Hematopoietic multipotent progenitor cell treated with erythropoietin and hydrocortisone succinate and interleukin-3 and kit ligand, for 8 days (in vitro differentiated cells): ENCODE data around the gene DOK6.
A peak's percentile ranks its signal among the peaks of the same experiment; 100 is the strongest.
"Not testable (repeated sequence)": the region's sequence is repeated elsewhere in the genome, so short reads cannot be mapped to it uniquely, and the experiment has no call there.

ENCODE experiments used
- DNase-seq: peaks from one replicate; pipeline ENCODE4 v3.0.0-alpha.2; 2015

Gene DOK6

GRCh38 chr18:69830189-69830588 lies 429.5 kb downstream of the DOK6 start:
- DNase-seq: peak; percentile 35

- DNase-seq: not testable (repeated sequence)
These were observed 434.3 kb downstream of the DOK6 start for GRCh38 chr18:69834980-69835379.

GRCh38 chr18:69838003-69838402 lies 437.3 kb downstream of the DOK6 start:
- no peak for DNase-seq

GRCh38 chr18:69838620-69839411 lies 438.1 kb downstream of the DOK6 start:
- peak; percentile 59 for DNase-seq

GRCh38 chr18:69839497-69839896 lies 438.8 kb downstream of the DOK6 start:
- DNase-seq: no peak

GRCh38 chr18:69840001-69840400 lies 439.3 kb downstream of the DOK6 start:
- DNase-seq: no peak

GRCh38 chr18:69840445-69840844 lies 439.8 kb downstream of the DOK6 start:
- no peak for DNase-seq

GRCh38 chr18:69841117-69841516 lies 440.4 kb downstream of the DOK6 start:
- DNase-seq: no peak

- no peak for DNase-seq
These were observed 442.3 kb downstream of the DOK6 start for GRCh38 chr18:69843015-69843414.

GRCh38 chr18:69844656-69845055 lies 444.0 kb downstream of the DOK6 start:
- DNase-seq: no peak

- no peak for DNase-seq
These were observed 445.2 kb downstream of the DOK6 start for GRCh38 chr18:69845593-69846506.

GRCh38 chr18:69853051-69853450 lies 452.4 kb downstream of the DOK6 start:
- no peak for DNase-seq

- DNase-seq: no peak
These were observed 453.8 kb downstream of the DOK6 start for GRCh38 chr18:69854455-69854854.

- DNase-seq: no peak
These were observed 458.2 kb downstream of the DOK6 start for GRCh38 chr18:69858897-69859296.

GRCh38 chr18:69864802-69865201 lies 464.1 kb downstream of the DOK6 start:
- DNase-seq: not testable (repeated sequence)

GRCh38 chr18:69865776-69866175 lies 465.1 kb downstream of the DOK6 start:
- no peak for DNase-seq

GRCh38 chr18:69866212-69866611 lies 465.5 kb downstream of the DOK6 start:
- DNase-seq: no peak

GRCh38 chr18:69870736-69871135 lies 470.0 kb downstream of the DOK6 start:
- no peak for DNase-seq

GRCh38 chr18:69871363-69871762 lies 470.7 kb downstream of the DOK6 start:
- DNase-seq: no peak

- DNase-seq: no peak
These were observed 472.0 kb downstream of the DOK6 start for GRCh38 chr18:69872661-69873060.

GRCh38 chr18:69874058-69874457 lies 473.4 kb downstream of the DOK6 start:
- DNase-seq: no peak

GRCh38 chr18:69876490-69876889 lies 475.8 kb downstream of the DOK6 start:
- no peak for DNase-seq

- no peak for DNase-seq
These were observed 477.7 kb downstream of the DOK6 start for GRCh38 chr18:69878213-69878933.
